VCaP (cell line): ENCODE measurements around the gene ZCCHC7.

Source experiments
- H3K27ac ChIP-seq: fragments of 450-650 bp; 2 replicates; pipeline ENCODE4 v1.5.1; 2017
- CTCF ChIP-seq: fragments of 450-650 bp; conservative IDR thresholded peaks from 2 replicates; pipeline ENCODE4 v1.5.1; 2017; ENCODE audit warnings: mild to moderate bottlenecking, moderate library complexity

ZCCHC7 gene

DNA sequence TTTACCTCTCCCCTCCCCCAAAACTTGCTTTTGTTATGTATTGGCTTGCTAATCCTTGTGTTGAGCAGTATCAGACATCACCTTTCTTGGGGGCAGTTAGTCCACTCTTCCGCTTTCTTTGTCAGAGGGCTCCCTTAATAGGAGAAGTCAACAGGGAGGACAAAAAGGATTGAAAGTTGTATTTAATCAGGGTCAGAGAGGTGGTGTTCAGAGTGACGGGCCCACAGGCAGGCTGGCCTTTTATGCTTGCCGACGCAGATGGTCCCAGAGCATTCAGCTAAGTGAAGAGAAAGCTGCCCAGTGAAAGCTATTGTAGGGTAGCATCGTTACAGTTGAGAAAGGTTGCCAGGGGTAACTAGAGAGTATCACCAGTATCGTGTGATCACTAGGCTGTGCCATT, 131.1 kb downstream of the ZCCHC7 start:
- H3K27ac ChIP-seq: no peak overlapping the region
- TF ChIP-seq CTCF: no peak

DNA sequence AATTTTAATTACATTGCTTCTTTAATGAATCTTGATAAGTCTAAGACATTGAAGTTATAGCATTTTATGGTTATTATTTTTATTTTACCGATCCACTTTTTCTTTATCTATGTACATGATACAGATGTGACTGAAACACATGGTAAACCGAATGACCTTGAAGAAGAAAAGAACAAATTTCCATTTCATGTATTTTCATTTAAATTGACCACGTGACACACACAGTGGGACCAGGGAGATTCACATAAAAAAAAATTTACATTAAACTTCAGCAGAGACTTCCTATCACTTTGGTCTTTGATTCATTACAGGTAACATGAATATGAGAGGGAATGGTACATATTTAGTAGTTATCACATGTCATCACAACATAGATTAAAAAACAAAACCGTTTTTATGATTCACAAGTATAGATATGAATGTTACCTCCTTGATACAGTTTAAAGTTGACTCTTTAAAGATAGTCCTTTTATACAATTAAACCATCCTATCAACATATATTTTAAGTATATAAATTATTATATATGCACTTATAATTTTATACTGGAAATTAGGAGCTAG, 133.1 kb downstream of the ZCCHC7 start:
- TF ChIP-seq CTCF: no peak
- H3K27ac ChIP-seq: no peak overlapping the region

- TF ChIP-seq CTCF: no peak
- H3K27ac ChIP-seq: no peak overlapping the region
These were observed 134.8 kb downstream of the ZCCHC7 start for GRCh38 chr9:37255187-37255586.

DNA sequence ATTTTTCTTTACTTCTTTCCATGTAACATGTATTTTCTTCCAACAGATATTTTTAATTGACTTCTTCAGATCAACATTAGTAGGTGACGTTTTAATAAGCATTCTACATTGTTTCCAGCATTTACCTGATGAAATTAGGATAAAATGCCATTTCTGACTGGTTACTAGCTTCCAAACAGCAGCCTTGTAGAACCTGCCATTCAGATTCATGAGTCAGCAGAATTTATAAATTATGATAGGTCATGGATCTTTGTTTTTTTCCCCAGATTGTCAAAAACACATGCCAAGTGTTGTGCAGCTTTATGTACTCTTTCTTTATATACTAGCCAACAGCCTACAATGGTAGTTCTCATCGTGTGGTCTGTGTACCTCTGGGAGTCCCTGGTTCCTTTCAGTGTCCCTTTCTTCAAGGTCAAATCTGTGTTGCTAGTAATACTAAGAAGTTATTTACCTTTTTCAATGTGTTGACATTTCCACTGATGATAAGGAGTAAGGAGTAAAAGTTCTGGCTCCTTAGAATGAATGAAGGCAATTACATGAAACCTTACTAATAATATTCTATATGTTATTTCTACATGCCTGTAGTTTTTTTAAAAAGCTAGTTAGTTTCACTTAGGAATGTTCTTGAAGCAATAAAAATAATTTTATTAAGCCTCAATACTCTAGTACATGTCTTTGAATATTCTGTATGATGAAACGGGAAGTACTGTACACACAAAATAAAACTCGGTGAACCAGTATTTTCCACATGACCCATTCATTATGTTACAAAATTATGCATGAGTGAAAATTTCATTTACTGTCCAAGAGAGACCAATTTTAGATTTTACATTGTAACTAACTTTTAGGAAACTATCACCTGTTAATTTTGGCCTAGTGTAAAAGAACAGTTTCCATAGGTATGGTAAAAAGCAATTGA, 135.8 kb downstream of the ZCCHC7 start:
- no peak overlapping the region for H3K27ac ChIP-seq
- TF ChIP-seq CTCF: no peak

GRCh38 chr9:37259951-37260350, 139.6 kb downstream of the ZCCHC7 start:
- no peak for TF ChIP-seq CTCF
- H3K27ac ChIP-seq: no peak overlapping the region

DNA sequence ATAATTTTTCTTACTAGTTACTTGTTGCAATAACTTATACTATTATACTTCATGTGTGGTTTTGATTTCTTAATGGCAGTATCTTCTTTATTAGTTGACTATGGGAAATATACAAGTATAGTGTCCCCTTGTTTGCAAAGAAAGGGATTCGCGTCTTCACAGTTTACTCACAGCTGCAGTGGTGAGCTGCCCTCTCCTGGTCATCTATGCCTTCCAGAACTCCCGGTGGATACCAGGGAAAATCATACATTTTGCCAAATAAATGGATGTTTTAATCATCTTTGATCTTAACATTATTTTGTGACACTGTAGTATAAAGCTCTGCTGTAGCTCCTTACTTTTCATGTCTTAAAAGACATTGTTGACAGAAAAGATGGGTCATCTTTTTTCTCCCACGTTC, 142.0 kb downstream of the ZCCHC7 start:
- peak; percentile 95 for TF ChIP-seq CTCF
- H3K27ac ChIP-seq: no peak overlapping the region

- no peak for TF ChIP-seq CTCF
These were observed 144.2 kb downstream of the ZCCHC7 start for GRCh38 chr9:37264539-37264938.

More at GRCh38 chr9:37264539-37264938, 144.2 kb downstream of the ZCCHC7 start:
- H3K27ac ChIP-seq: peak overlapping the region; percentile 19; the same call in 1 of the 2 replicates
